A549 (cell line): ENCODE results near the gene RNF5. TPM values are rescaled to one million over a fixed set of nuclear protein-coding genes. Genes with fewer than 3 reads are reported as not detected.

Source experiments
- ATAC-seq, 2 experiments: fragments of 200-7000 bp in 1 of 2; fragments of >200 bp in 1 of 2; cut with Nextera tagmentation in 1 of 2; cut with Tn5 transposase in 1 of 2; 3 replicates each; pipeline versions ENCODE4 v1.8.0 to v1.9.1; 2018 to 2020; ENCODE audit warnings: mild to moderate bottlenecking in 1 of 2, moderate library complexity in 1 of 2
- CTCF ChIA-PET: fragments of 300-600 bp; sonication (Branson Sonifier 250); formaldehyde crosslinking; extraction: SDS; loops from one replicate; lab custom pipeline; 2021; ENCODE audit warnings: antibody characterized with exemption, inconsistent platforms; lab: Yijun Ruan, JAX
- POLR2A ChIA-PET: fragments of 350-600 bp; formaldehyde crosslinking; extraction: SDS; loops from one replicate; lab custom pipeline; 2021; ENCODE audit warnings: antibody characterized with exemption, inconsistent platforms; lab: Yijun Ruan, JAX
- DNase-seq, 2 experiments: peaks; one replicate each; pipeline versions ENCODE4 v3.0.0 to v3.0.0-alpha.2; 2011 to 2016; ENCODE audit warnings: low read depth in 1 of 2, low spot score in 1 of 2
- FAIRE-seq: peaks from 2 replicates; lab custom pipeline; 2011; peaks lifted over from hg19 to GRCh38; lab: Jason Lieb, UNC
- H3K27ac ChIP-seq, 2 experiments: fragments of >200 bp; sonication (Bioruptor Twin); formaldehyde crosslinking; 3 replicates each; pipeline ENCODE4 v1.5.1; 2016 to 2017
- H3K4me1 ChIP-seq: fragments of >200 bp; sonication (Bioruptor Twin); formaldehyde crosslinking; 3 replicates; pipeline ENCODE4 v1.6.1; 2016
- H3K4me2 ChIP-seq: fragments of >200 bp; sonication (Bioruptor Twin); formaldehyde crosslinking; 3 replicates; pipeline ENCODE4 v1.6.1; 2016
- H3K4me3 ChIP-seq: fragments of >200 bp; sonication (Bioruptor Twin); formaldehyde crosslinking; 3 replicates; pipeline ENCODE4 v1.5.1; 2016
- H3K9me3 ChIP-seq: fragments of >200 bp; sonication (Bioruptor Twin); formaldehyde crosslinking; 3 replicates; pipeline ENCODE4 v1.6.1; 2016
- CBX2 ChIP-seq: fragments of 200-600 bp; sonication (generic); IDR thresholded peaks from 2 replicates; pipeline ENCODE4 v1.6.1; 2016; ENCODE audit warnings: low read depth, mild to moderate bottlenecking, borderline replicate concordance
- CBX8 ChIP-seq: fragments of 200-600 bp; sonication (generic); IDR thresholded peaks from 2 replicates; pipeline ENCODE4 v1.6.1; 2016
- CEBPB ChIP-seq, 2 experiments: fragments of >200 bp in 1 of 2; sonication (Bioruptor Twin) in 1 of 2; formaldehyde crosslinking in 1 of 2; IDR thresholded peaks; 2 replicates each; pipeline ENCODE4 v1.6.1; 2012 to 2016
- CHD2 ChIP-seq: fragments of 150-350 bp; IDR thresholded peaks from 2 replicates; pipeline ENCODE4 v1.6.1; 2014; ENCODE audit warnings: low read length; ENCODE audit not compliant: partially characterized antibody
- EHF ChIP-seq: fragments of 250-450 bp; sonication (Bioruptor Pico); IDR thresholded peaks from 2 replicates; pipeline ENCODE4 v1.5.0; 2020; ENCODE audit warnings: mild to moderate bottlenecking
- GATA3 ChIP-seq: IDR thresholded peaks from 2 replicates; pipeline ENCODE4 v1.6.1; 2012; ENCODE audit warnings: borderline replicate concordance
- HDAC2 ChIP-seq: fragments of 200-600 bp; sonication (generic); IDR thresholded peaks from 2 replicates; pipeline ENCODE4 v1.6.1; 2016
- JUN ChIP-seq, 2 experiments: fragments of >200 bp; sonication (Bioruptor Twin); formaldehyde crosslinking; IDR thresholded peaks; 2 replicates in 1 of 2; 3 replicates in 1 of 2; pipeline ENCODE4 v1.6.1; 2016 to 2017
- JUNB ChIP-seq: fragments of >200 bp; sonication (Bioruptor Twin); formaldehyde crosslinking; IDR thresholded peaks from 2 replicates; pipeline ENCODE4 v1.6.1; 2016
- KDM1A ChIP-seq: fragments of 200-600 bp; sonication (generic); IDR thresholded peaks from 2 replicates; pipeline ENCODE4 v1.6.1; 2016; ENCODE audit warnings: low read depth, mild to moderate bottlenecking
- MAFK ChIP-seq: fragments of 450-650 bp; IDR thresholded peaks from 2 replicates; pipeline ENCODE4 v1.6.1; 2014; ENCODE audit not compliant: partially characterized antibody
- MAX ChIP-seq: IDR thresholded peaks from 2 replicates; pipeline ENCODE4 v1.6.1; 2012
- NPAS2 ChIP-seq: fragments of 250-450 bp; sonication (Bioruptor Pico); IDR thresholded peaks from 2 replicates; pipeline ENCODE4 v1.8.0; 2022; ENCODE audit warnings: mild to moderate bottlenecking, moderate library complexity, borderline replicate concordance
- NR3C1 ChIP-seq: fragments of >200 bp; sonication (Bioruptor Twin); formaldehyde crosslinking; IDR thresholded peaks from 3 replicates; pipeline ENCODE4 v1.6.1; 2017
- PBX3 ChIP-seq: IDR thresholded peaks from 2 replicates; pipeline ENCODE4 v1.6.1; 2012
- POLR2A ChIP-seq: IDR thresholded peaks from 2 replicates; pipeline ENCODE4 v1.6.1; 2012; ENCODE audit warnings: mild to moderate bottlenecking, low read length
- TFCP2L1 ChIP-seq: fragments of 250-450 bp; sonication (Bioruptor Pico); IDR thresholded peaks from 2 replicates; pipeline ENCODE4 v1.5.0; 2021; ENCODE audit warnings: mild to moderate bottlenecking
- TP53 ChIP-seq: fragments of 250-450 bp; sonication (Bioruptor Pico); IDR thresholded peaks from 2 replicates; pipeline ENCODE4 v1.5.0; 2021; ENCODE audit warnings: mild to moderate bottlenecking, moderate library complexity
- WGBS: methylation state at CpG from one replicate; pipeline ENCODE4 v1.1.6; 2017; ENCODE audit errors: missing lambda C conversion rate; 5-methylcytosine and 5-hydroxymethylcytosine counted together
- polyA plus RNA-seq, 4 experiments: library from polyadenylated mRNA; depleted of rRNA in 3 of 4; stranded (reverse); fragments of >200 nt; fragmentation: RNase III in 1 of 4; extraction: RNeasy Plus Mini Kit Qiagen cat#74134 plus additional on column Dnase treatment in 1 of 4; gene quantifications; 2 replicates in 3 of 4; 3 replicates in 1 of 4; pipeline ENCODE4 v1.2.3, GENCODE V29; 2011 to 2017

Gene RNF5
- polyA plus RNA-seq, 2 of the 4 experiments (the other 2 are of a cell fraction) = 54.1 to 62.7 TPM

- TF ChIP-seq NR3C1 = no peak
- no peak for TF ChIP-seq JUN (IDR thresholded peaks at IDR 0.05)
- no peak for TF ChIP-seq CBX2
- no peak for TF ChIP-seq CBX8
- TF ChIP-seq CEBPB (IDR thresholded peaks at IDR 0.05) = no peak
- TF ChIP-seq CHD2 = no peak
- no peak for TF ChIP-seq TP53 (CRISPR knock-in tag)
- no peak for TF ChIP-seq TFCP2L1 (CRISPR knock-in tag)
- no peak for TF ChIP-seq PBX3
- no peak for TF ChIP-seq KDM1A
- TF ChIP-seq HDAC2 = no peak
- TF ChIP-seq JUNB = no peak
- no peak for TF ChIP-seq MAFK
- no peak for TF ChIP-seq EHF (CRISPR knock-in tag)
- H3K9me3 ChIP-seq = no peaks in the 10 kb centered on the region
- H3K4me2 ChIP-seq = peak within 1 kb of the TSS; percentile 86; the same call in 2 of the 3 replicates
- DNase-seq (no peak), FAIRE-seq (no peak), ATAC-seq (no peak)
- H3K27ac ChIP-seq = no peak within 1 kb of the TSS
- no peak within 1 kb of the TSS for H3K4me3 ChIP-seq
- 88% methylated on average over 14 of the region's 24 CpGs for WGBS
- peaks cover 14% of the 10 kb centered on the region; the same call in 2 of the 3 replicates for H3K4me1 ChIP-seq
- CTCF ChIA-PET = interaction anchor here (0.8 to 1.0 kb wide), 3 partner anchors 12 to 703 kb away, joined by 3 to 5 read pairs (median 3); no protein-coding TSS in a partner anchor
- POLR2A ChIA-PET = no interaction called here
These were observed 26.1 kb upstream of the RNF5 start, which contains the start of gene PRRT1 for GRCh38 chr6:32151863-32152768. TSS of gene PRRT1 (minus strand) at chr6:32151939. CDS start at chr6:32151827, 112 bp downstream.

GRCh38 chr6:32152769-32153563, 25.2 kb upstream of the RNF5 start:
- DNase-seq = no peak
- H3K4me2 ChIP-seq = peak overlapping the region; percentile 86
- peak overlapping the region; percentile 81 to 85 for H3K27ac ChIP-seq
- H3K4me1 ChIP-seq = peaks cover 14% of the 10 kb centered on the region; the same call in 2 of the 3 replicates
- TF ChIP-seq GATA3 = no peak
- ChIA-PET POLR2A (interaction anchor here (1.0 kb wide), 1 partner anchor 66 kb away, joined by 3 read pairs; no protein-coding TSS in a partner anchor), CTCF (interaction anchor here (0.6 to 1.0 kb wide), 4 partner anchors 11 to 702 kb away, joined by 3 to 5 read pairs (median 3); no protein-coding TSS in a partner anchor)
- ATAC-seq = peak in 1 of 2 experiments; percentile 52; a peak in 1 of 6 replicates
- no peaks in the 10 kb centered on the region for H3K9me3 ChIP-seq
- no peak for FAIRE-seq
- 79% methylated on average over 30 of the region's 35 CpGs for WGBS
- peak overlapping the region; percentile 59 for H3K4me3 ChIP-seq

GRCh38 chr6:32153564-32154513, 24.4 kb upstream of the RNF5 start, which contains the start of gene PPT2:
TSS of gene PPT2 (plus strand) at chr6:32154141. CDS start at chr6:32154595, 454 bp downstream.
- no peak for FAIRE-seq
- H3K4me3 ChIP-seq = peak within 1 kb of the TSS; percentile 59
- peak within 1 kb of the TSS; percentile 81 to 85 for H3K27ac ChIP-seq
- ChIA-PET POLR2A (interaction anchor here (1.0 to 1.2 kb wide), 3 partner anchors 23 to 67 kb away, joined by 3 read pairs; no protein-coding TSS in a partner anchor), CTCF (interaction anchor here (0.6 to 1.9 kb wide), 12 partner anchors 10 to 245 kb away, joined by 3 to 18 read pairs (median 4); partner anchors contain the start of genes ATF6B, EGFL8, FKBPL and GPSM3)
- peak; percentile 70 to 83 for ATAC-seq
- TF ChIP-seq MAX (0 out of 2 replicates have a peak, but pooled peaks have one; percentile 1), POLR2A (peak; percentile 13; the same call in 1 of the 2 replicates), NPAS2 (CRISPR knock-in tag) (no peak), CHD2 (peak; percentile 63)
- peaks cover 14% of the 10 kb centered on the region; the same call in 2 of the 3 replicates for H3K4me1 ChIP-seq
- H3K9me3 ChIP-seq = no peaks in the 10 kb centered on the region
- WGBS = 5% methylated on average over 34 of the region's 52 CpGs
- DNase-seq = peak; percentile 45 to 85
- peak within 1 kb of the TSS; percentile 86 for H3K4me2 ChIP-seq
